PC-9 (cell line): ENCODE measurements around the gene BCDIN3D. TPM values are rescaled to one million over a fixed set of nuclear protein-coding genes. Genes with fewer than 3 reads are reported as not detected.

Source experiments
- BruUV-seq: library from RNA; stranded (reverse); fragments of 400-500 nt; replicated peaks from 2 replicates; lab custom pipeline; 2021; lab: Mats Ljungman, UMichigan
- CTCF ChIA-PET: fragments of 300-600 bp; sonication (Branson Sonifier 250); formaldehyde crosslinking; loops from one replicate; lab custom pipeline; 2022; ENCODE audit warnings: antibody characterized with exemption; lab: Charles Lee
- POLR2A ChIA-PET: fragments of 300-600 bp; sonication (Branson Sonifier 250); formaldehyde crosslinking; loops from one replicate; lab custom pipeline; 2022; ENCODE audit warnings: antibody characterized with exemption; ENCODE audit not compliant: unreplicated experiment; lab: Charles Lee
- DNase-seq, 2 experiments: peaks; one replicate each; pipeline versions ENCODE4 v3.0.0 to v3.0.0-alpha.2; 2015 to 2022; ENCODE audit warnings: mixed read lengths in 1 of 2
- H2AFZ ChIP-seq: fragments of 200-600 bp; sonication (generic); 2 replicates; pipeline ENCODE4 v1.8.1; 2017; ENCODE audit warnings: antibody characterized with exemption
- H3F3A ChIP-seq: fragments of 200-600 bp; sonication (generic); 2 replicates; pipeline ENCODE4 v1.8.1; 2017; ENCODE audit warnings: antibody characterized with exemption, mild to moderate bottlenecking, low read depth; ENCODE audit not compliant: insufficient read depth
- H3K27ac ChIP-seq: fragments of 200-600 bp; sonication (generic); 2 replicates; pipeline ENCODE4 v1.6.1; 2016; ENCODE audit warnings: mixed run types
- H3K27me3 ChIP-seq: fragments of 200-600 bp; sonication (generic); 2 replicates; pipeline ENCODE4 v1.6.1; 2016; ENCODE audit warnings: low read depth, mixed run types; ENCODE audit not compliant: insufficient read depth
- H3K36me3 ChIP-seq: fragments of 200-600 bp; sonication (generic); 2 replicates; pipeline ENCODE4 v1.6.1; 2016; ENCODE audit warnings: low read depth, mixed run types
- H3K4me1 ChIP-seq: fragments of 200-600 bp; sonication (generic); replicated peaks from 2 replicates; pipeline ENCODE4 v1.6.1; 2016; ENCODE audit warnings: mixed run types; ENCODE audit not compliant: insufficient read depth
- H3K4me2 ChIP-seq: fragments of 200-600 bp; sonication (generic); 2 replicates; pipeline ENCODE4 v1.6.1; 2017; ENCODE audit warnings: mixed run types
- H3K4me3 ChIP-seq: fragments of 200-600 bp; sonication (generic); 2 replicates; pipeline ENCODE4 v1.6.1; 2016; ENCODE audit warnings: mixed run types
- H3K79me2 ChIP-seq: fragments of 200-600 bp; sonication (generic); 2 replicates; pipeline ENCODE4 v1.6.1; 2017; ENCODE audit warnings: low read depth, mixed run types
- H3K9me2 ChIP-seq: fragments of 200-600 bp; sonication (generic); 2 replicates; pipeline ENCODE4 v1.8.1; 2017; ENCODE audit warnings: mild to moderate bottlenecking; ENCODE audit not compliant: insufficient read depth
- H3K9me3 ChIP-seq: fragments of 200-600 bp; sonication (generic); 2 replicates; pipeline ENCODE4 v1.8.1; 2016; ENCODE audit warnings: low read depth; ENCODE audit not compliant: insufficient read depth
- H4K20me1 ChIP-seq: fragments of 200-600 bp; sonication (generic); 2 replicates; pipeline ENCODE4 v1.8.1; 2017; ENCODE audit not compliant: insufficient read depth
- EZH2 ChIP-seq: fragments of 200-600 bp; sonication (generic); IDR thresholded peaks from 2 replicates; pipeline ENCODE4 v1.8.0; 2017; ENCODE audit warnings: antibody characterized with exemption, low read depth
- intact Hi-C: fragments of 100-400 bp; cut with micrococcal nuclease; formaldehyde crosslinking; loops from one replicate; pipeline ENCODE4 v1.10.0; 2022; ENCODE audit not compliant: unreplicated experiment
- total RNA-seq: library from RNA; stranded (reverse); gene quantifications from 2 replicates; pipeline ENCODE4 v1.2.3, GENCODE V29; 2021
- TF ChIP-seq, protein P1 (sequence below): fragments of 200-600 bp; sonication (generic); conservative IDR thresholded peaks from 2 replicates; pipeline ENCODE4 v1.6.1; 2017; ENCODE audit warnings: mixed run types, antibody characterized with exemption, mild to moderate bottlenecking, moderate library complexity

BCDIN3D gene
- total RNA-seq, 1 experiment from 2014 or later, result 4.7 TPM

GRCh38 chr12:49827051-49827400 lies 15.9 kb downstream of the BCDIN3D start:
- H3K4me2 ChIP-seq, result peak overlapping the region; percentile 92
- intact Hi-C loops, result no loop called here
- H3K9me3 ChIP-seq, result no peaks in the 10 kb centered on the region
- H4K20me1 ChIP-seq, result peaks cover 16% of the 10 kb centered on the region; the same call in 1 of the 2 replicates
- no peak for TF ChIP-seq EZH2
- TF ChIP-seq, protein P1, sequence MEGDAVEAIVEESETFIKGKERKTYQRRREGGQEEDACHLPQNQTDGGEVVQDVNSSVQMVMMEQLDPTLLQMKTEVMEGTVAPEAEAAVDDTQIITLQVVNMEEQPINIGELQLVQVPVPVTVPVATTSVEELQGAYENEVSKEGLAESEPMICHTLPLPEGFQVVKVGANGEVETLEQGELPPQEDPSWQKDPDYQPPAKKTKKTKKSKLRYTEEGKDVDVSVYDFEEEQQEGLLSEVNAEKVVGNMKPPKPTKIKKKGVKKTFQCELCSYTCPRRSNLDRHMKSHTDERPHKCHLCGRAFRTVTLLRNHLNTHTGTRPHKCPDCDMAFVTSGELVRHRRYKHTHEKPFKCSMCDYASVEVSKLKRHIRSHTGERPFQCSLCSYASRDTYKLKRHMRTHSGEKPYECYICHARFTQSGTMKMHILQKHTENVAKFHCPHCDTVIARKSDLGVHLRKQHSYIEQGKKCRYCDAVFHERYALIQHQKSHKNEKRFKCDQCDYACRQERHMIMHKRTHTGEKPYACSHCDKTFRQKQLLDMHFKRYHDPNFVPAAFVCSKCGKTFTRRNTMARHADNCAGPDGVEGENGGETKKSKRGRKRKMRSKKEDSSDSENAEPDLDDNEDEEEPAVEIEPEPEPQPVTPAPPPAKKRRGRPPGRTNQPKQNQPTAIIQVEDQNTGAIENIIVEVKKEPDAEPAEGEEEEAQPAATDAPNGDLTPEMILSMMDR, result no peak
- POLR2A ChIA-PET, result interaction anchor here (0.7 kb wide), 1 partner anchor 18 kb away, joined by 3 read pairs; no protein-coding TSS in a partner anchor
- H3K79me2 ChIP-seq, result peaks cover 24% of the 10 kb centered on the region; the same call in 1 of the 2 replicates
- CTCF ChIA-PET, result interaction anchor here (1.5 kb wide), 1 partner anchor 86 kb away, joined by 7 read pairs; the partner anchor contains the start of gene TMBIM6
- H3K36me3 ChIP-seq, result no peaks in the 10 kb centered on the region
- peak overlapping the region; percentile 84 for H3K4me3 ChIP-seq
- no peak for DNase-seq
- BruUV-seq, result no TSS peak
- peaks cover 14% of the 10 kb centered on the region for H3K4me1 ChIP-seq
- H3F3A ChIP-seq, result no peaks in the 10 kb centered on the region
- no peaks in the 10 kb centered on the region for H3K9me2 ChIP-seq
- no peak overlapping the region for H2AFZ ChIP-seq
- no peaks in the 10 kb centered on the region for H3K27me3 ChIP-seq
- H3K27ac ChIP-seq, result no peak overlapping the region

- ChIA-PET CTCF (interaction anchor here (0.6 to 0.9 kb wide), 2 partner anchors 14 to 440 kb away, joined by 3 to 5 read pairs; no protein-coding TSS in a partner anchor), POLR2A (interaction anchor here (0.6 kb wide), 1 partner anchor 828 kb away, joined by 9 read pairs; no protein-coding TSS in a partner anchor)
Measured at GRCh38 chr12:49825971-49826421, 16.9 kb downstream of the BCDIN3D start.

GRCh38 chr12:49825360-49825970 lies 17.4 kb downstream of the BCDIN3D start:
- H3K4me3 ChIP-seq, result no peak overlapping the region

More at GRCh38 chr12:49825971-49826421, 16.9 kb downstream of the BCDIN3D start:
- Histone ChIP-seq H2AFZ (no peak overlapping the region), H3K36me3 (no peaks in the 10 kb centered on the region), H3K4me2 (no peak overlapping the region), H3K9me2 (no peaks in the 10 kb centered on the region), H3F3A (no peaks in the 10 kb centered on the region), H3K9me3 (no peaks in the 10 kb centered on the region), H3K27me3 (no peaks in the 10 kb centered on the region), H3K79me2 (peaks cover 24% of the 10 kb centered on the region; the same call in 1 of the 2 replicates), H3K4me3 (no peak overlapping the region), H4K20me1 (peaks cover 19% of the 10 kb centered on the region; the same call in 1 of the 2 replicates), H3K27ac (no peak overlapping the region), H3K4me1 (peaks cover 14% of the 10 kb centered on the region)
- TF ChIP-seq, protein P1, result no peak
- no peak for TF ChIP-seq EZH2
- intact Hi-C loops, result no loop called here
- no peak for DNase-seq
- BruUV-seq, result no TSS peak

More at GRCh38 chr12:49825360-49825970, 17.4 kb downstream of the BCDIN3D start:
- CTCF ChIA-PET, result interaction anchor here (0.6 to 0.9 kb wide), 2 partner anchors 14 to 440 kb away, joined by 3 to 5 read pairs; no protein-coding TSS in a partner anchor
- Histone ChIP-seq H3K4me1 (peaks cover 14% of the 10 kb centered on the region), H3K9me3 (no peaks in the 10 kb centered on the region), H4K20me1 (peaks cover 19% of the 10 kb centered on the region; the same call in 1 of the 2 replicates), H3F3A (no peaks in the 10 kb centered on the region), H3K9me2 (no peaks in the 10 kb centered on the region), H3K27ac (no peak overlapping the region), H3K79me2 (peaks cover 24% of the 10 kb centered on the region; the same call in 1 of the 2 replicates), H3K36me3 (no peaks in the 10 kb centered on the region), H2AFZ (no peak overlapping the region), H3K4me2 (no peak overlapping the region), H3K27me3 (no peaks in the 10 kb centered on the region)
- TF ChIP-seq, protein P1, result no peak
- no peak for TF ChIP-seq EZH2
- POLR2A ChIA-PET, result interaction anchor here (0.5 kb wide), 1 partner anchor 429 kb away, joined by 18 read pairs; no protein-coding TSS in a partner anchor
- no peak for DNase-seq
- intact Hi-C loops, result no loop called here
- no TSS peak for BruUV-seq
